ELF-1 (cell line): ENCODE data around the gene PDE11A.

Experiments used
- DNase-seq: peaks from one replicate; pipeline ENCODE4 v3.0.0-alpha.2; 2016; ENCODE audit warnings: low read depth, low spot score

PDE11A gene

GRCh38 chr2:177669625-177670330, 402.8 kb downstream of the PDE11A start:
- peak; percentile 37 for DNase-seq

- no peak for DNase-seq
Measured at GRCh38 chr2:177669201-177669600, 403.4 kb downstream of the PDE11A start.

GRCh38 chr2:177668617-177669016, 404.0 kb downstream of the PDE11A start:
- DNase-seq = no peak

GRCh38 chr2:177667626-177668025, 405.0 kb downstream of the PDE11A start:
- DNase-seq = no peak

GRCh38 chr2:177666408-177666807, 406.2 kb downstream of the PDE11A start:
- DNase-seq = no peak

GRCh38 chr2:177665948-177666347, 406.6 kb downstream of the PDE11A start:
- no peak for DNase-seq

GRCh38 chr2:177665328-177665727, 407.2 kb downstream of the PDE11A start:
- no peak for DNase-seq

GRCh38 chr2:177662895-177663294, 409.7 kb downstream of the PDE11A start:
- no peak for DNase-seq

GRCh38 chr2:177660742-177661141, 411.8 kb downstream of the PDE11A start:
- DNase-seq = no peak

GRCh38 chr2:177658309-177658708, 414.3 kb downstream of the PDE11A start:
- DNase-seq = no peak

GRCh38 chr2:177651833-177652232, 420.7 kb downstream of the PDE11A start:
- peak; percentile 71 for DNase-seq

- DNase-seq = no peak
Measured at GRCh38 chr2:177649568-177650518, 422.7 kb downstream of the PDE11A start.

GRCh38 chr2:177646791-177647190, 425.8 kb downstream of the PDE11A start:
- no peak for DNase-seq

GRCh38 chr2:177646241-177646640, 426.3 kb downstream of the PDE11A start:
- no peak for DNase-seq

GRCh38 chr2:177641331-177641730, 431.2 kb downstream of the PDE11A start:
- no peak for DNase-seq

GRCh38 chr2:177640423-177640822, 432.2 kb downstream of the PDE11A start:
- no peak for DNase-seq

GRCh38 chr2:177639262-177639914, 433.2 kb downstream of the PDE11A start:
- no peak for DNase-seq

GRCh38 chr2:177638507-177638906, 434.1 kb downstream of the PDE11A start:
- DNase-seq = no peak

GRCh38 chr2:177636672-177637071, 435.9 kb downstream of the PDE11A start:
- DNase-seq = no peak

- DNase-seq = no peak
Measured at GRCh38 chr2:177635696-177636095, 436.9 kb downstream of the PDE11A start.

- DNase-seq = no peak
Measured at GRCh38 chr2:177633910-177634294, 438.7 kb downstream of the PDE11A start.

- DNase-seq = no peak
Measured at GRCh38 chr2:177633111-177633510, 439.5 kb downstream of the PDE11A start.
